AG20443 (cell line): ENCODE data around the gene PRAMEF14.
"Not testable (repeated sequence)": the region's sequence is repeated elsewhere in the genome, so short reads cannot be mapped to it uniquely, and the experiment has no call there.

Experiments used
- DNase-seq: peaks from one replicate; pipeline ENCODE4 v3.0.0; 2012; ENCODE audit warnings: low spot score, mixed read lengths

The PRAMEF14 gene, protein sequence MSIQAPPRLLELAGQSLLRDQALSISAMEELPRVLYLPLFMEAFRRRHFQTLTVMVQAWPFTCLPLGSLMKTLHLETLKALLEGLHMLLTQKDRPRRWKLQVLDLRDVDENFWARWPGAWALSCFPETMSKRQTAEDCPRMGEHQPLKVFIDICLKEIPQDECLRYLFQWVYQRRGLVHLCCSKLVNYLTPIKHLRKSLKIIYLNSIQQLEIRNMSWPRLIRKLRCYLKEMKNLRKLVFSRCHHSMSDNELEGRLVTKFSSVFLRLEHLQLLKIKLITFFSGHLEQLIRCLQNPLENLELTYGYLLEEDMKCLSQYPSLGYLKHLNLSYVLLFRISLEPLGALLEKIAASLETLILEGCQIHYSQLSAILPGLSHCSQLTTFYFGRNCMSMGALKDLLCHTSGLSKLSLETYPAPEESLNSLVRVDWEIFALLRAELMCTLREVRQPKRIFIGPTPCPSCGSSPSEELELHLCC

DNA sequence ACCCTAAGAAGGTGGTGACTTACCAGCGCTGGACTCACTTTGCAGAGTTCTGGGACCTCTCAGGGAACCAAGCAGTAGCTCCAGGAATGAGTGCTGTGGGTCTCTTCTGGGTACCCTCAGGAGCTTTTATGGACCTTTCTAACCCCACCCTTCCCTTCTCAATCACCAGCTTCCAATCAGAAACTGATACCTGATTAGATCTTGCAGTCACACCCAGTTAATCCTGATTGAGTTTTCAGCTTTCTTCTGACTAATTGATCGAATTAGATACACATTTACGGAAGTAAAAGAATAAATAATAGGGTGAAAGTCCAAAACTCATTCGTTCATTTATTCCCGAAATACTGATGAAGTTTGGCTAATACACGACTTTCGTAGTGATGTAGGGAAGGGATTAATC, at the start of gene PRAMEF14:
Gene PRAMEF14 (minus strand): TSS at position 101 of the 400 bp plus-strand sequence. CDS start 1,820 bp downstream, outside the sequence.
- DNase-seq, result not testable (repeated sequence)

DNA sequence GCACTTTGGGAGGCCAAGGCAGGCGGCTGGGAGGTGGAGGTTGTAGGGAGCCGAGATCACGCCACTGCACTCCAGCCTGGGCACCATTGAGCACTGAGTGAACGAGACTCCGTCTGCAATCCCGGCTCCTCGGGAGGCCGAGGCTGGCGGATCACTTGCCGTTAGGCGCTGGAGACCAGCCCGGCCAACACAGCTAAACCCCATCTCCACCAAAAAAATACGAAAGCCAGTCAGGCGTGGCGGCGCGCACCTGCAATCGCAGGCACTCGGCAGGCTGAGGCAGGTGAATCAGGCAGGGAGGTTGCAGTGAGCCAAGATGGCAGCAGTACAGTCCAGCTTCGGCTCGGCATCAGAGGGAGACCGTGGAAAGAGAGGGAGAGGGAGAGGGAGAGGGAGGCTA, 48.4 kb upstream of the PRAMEF14 start:
- not testable (repeated sequence) for DNase-seq

DNA sequence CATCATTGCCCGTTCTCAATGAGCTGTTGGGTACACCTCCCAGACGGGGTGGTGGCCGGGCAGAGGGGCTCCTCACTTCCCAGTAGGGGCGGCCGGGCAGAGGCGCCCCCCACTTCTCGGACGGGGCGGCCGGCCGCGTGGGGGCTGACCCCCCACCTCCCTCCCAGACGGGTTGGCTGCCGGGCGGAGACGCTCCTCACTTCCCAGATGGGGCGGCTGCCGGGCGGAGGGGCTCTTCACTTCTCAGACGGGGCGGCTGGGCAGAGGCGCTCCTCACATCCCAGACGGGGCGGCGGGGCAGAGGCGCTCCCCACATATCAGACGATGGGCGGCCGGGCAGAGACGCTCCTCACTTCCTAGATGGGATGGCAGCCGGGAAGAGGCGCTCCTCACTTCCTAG, 47.8 kb upstream of the PRAMEF14 start:
- DNase-seq, result not testable (repeated sequence)

DNA sequence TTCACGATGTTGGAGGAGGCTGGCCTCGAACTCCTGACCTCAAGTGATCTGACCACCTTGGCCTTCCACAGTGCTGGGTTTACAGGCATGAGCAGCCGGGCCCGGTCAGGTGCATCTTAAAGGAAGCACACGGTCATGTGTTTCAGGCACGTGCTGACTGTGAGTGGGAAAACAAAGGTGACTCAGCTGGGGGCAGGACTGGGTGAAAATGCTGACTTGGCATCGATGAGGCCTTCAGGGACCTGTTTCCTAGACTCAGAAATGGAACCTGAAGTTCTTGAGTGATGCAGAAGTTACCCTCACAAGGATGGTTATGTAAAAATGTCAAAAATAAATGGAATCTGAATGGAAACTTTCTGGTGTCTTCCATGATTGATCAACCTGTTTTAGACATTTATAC, 46.1 kb upstream of the PRAMEF14 start:
- DNase-seq, result not testable (repeated sequence)

DNA sequence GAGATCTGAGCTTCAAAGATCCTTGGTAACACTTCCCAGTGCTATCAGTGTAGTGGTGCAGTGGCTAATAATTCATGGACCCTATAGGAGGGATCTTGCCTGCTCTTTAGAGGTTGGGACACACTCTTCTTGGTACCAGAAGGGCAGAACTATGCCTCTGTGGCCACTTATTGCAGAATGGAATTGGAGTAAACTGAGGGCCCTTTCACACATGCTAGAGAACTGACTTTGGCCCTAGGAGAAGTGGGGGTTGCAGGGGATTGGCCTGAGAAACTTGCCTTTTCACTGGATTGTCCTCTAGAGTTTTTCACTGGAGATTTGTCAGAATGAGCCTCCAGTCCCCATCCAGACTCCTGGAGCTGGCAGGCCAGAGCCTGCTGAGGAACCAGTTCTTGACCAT, 42.4 kb upstream of the PRAMEF14 start, which contains the start of gene PRAMEF17:
Gene PRAMEF17 (plus strand): TSS at position 301 of the 400 bp plus-strand sequence. CDS start 26 bp downstream, at position 327.
- not testable (repeated sequence) for DNase-seq

DNA sequence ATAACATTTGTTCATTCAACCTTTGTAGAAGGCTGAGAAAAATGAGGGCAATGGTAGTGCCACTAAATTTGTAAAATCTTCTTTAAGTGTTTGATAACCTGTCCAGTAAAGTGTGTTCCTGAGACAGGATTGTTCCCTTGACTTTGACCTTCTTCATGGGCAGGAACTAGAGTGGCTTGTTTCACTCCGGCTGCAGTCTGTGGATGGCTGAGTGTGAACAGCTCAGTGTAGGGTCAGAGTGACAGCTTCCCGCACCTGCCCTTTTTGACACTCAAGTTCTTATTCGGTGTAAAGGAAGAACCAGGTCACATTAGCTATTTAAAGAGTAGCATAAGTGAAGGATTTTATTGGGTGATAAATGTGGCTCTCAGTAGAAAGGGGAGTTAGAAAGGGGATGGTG, 33.4 kb upstream of the PRAMEF14 start:
- not testable (repeated sequence) for DNase-seq

DNA sequence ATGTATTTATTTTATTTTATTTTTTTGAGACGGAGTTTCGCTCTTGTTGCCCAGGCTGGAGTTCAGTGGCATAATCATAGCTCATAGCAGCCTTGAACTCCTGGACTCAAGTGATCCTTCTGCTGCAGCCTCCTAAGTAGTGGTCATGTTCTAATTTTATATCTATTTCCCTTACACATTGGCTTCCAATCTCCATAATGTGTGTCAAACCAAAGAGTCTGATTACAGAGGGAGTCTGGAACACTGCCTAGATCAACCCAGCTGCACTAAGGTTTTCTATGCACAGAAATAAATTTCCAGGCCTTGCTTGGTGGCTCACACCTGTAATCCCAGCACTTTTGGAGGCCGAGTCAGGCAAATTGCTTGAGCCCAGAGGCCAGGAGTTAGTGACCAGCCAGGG, 32.0 kb upstream of the PRAMEF14 start:
- not testable (repeated sequence) for DNase-seq

DNA sequence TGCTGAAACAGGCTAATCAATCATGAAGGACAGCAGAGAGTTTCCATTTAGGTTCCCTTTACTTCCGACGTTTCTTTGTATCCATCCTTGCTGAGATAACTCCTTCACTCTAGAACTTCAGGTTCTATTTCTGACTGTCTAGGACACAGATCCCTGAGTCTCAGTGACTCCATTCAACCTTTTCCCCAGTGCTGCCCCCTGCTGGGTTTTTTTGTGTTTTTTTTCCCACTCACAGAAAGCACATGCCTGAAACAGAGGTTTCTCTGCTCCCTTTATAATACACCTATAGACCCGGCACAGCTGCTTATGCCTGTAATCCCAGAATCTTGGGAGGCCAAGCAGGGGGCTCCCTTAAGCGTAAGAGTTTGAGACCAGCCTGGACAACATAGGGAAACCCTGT, 21.6 kb upstream of the PRAMEF14 start:
- not testable (repeated sequence) for DNase-seq

DNA sequence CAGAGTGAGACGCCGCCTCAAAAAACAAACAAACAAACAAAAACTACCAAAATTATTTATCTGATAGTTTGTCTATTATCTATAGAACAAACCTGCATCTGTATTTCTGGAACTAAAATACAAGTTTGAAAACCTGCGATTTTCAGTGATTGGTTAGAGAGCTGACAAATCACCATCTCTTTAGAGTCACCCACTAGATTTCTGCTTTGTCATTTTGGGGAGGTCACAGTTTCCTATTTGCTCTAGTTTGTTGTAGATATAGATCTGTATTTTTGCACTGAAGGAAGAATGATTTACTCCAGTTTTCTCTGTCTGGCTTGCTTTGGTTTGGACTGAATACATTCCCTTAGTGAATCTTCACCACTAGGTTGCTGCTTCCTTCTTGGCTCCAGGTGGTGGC, 19.6 kb upstream of the PRAMEF14 start:
- not testable (repeated sequence) for DNase-seq

DNA sequence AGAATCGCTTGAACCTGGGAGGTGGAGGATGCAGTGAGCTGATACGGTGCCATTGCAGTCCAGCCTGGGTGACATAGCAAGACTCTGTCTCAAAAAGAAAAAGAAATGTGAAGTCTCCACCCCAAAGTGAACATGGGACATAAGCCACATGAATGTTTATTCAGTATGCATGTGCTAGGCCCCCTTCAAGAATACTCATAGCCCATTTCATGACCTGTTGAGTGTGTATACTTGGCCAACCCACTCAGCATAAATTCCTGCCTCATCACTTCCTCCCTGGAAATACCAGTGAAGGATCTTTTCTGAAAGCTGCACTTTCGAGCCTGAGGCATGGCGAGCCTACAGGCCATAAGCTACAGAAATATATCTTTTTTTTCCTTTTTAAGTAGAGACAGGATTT, 18.0 kb upstream of the PRAMEF14 start:
- not testable (repeated sequence) for DNase-seq

DNA sequence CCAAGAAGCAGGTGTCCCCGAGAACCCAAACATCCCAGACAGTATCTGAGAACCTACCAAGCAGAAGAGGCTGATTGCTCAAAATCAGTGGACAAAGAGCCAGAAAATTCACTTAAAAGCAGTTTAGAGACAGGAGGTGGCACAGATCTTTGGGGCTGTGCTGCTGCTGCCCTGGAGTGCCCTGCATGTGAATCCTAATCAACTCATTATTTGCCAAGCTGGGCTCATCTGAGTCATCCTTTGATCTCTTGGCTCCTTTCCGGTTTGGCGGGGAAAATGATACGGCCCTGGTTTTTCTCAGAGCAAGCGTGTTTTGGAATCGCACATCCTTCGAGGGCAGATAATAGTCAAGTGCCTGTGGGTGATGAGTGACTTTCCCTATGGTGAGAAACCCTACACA, 15.4 kb upstream of the PRAMEF14 start:
- DNase-seq, result not testable (repeated sequence)

DNA sequence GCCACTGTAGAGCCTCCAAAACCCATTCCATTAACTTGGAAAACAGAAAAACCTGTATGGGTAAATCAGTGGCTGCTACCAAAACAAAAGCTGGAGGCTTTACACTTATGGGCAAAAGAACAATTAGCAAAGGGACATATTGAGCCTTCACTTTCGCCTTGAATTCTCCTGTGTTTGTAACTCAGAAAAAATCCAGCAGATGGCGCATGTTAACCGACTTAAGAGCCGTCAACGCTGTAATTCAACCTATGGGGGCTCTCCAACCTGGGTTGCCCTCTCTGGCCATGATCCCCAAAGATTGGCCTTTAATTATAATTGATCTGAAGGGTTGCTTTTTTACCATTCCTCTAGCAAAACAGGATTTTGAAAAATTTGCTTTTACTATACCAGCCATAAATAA, 9.8 kb upstream of the PRAMEF14 start:
- DNase-seq, result peak; percentile 37

DNA sequence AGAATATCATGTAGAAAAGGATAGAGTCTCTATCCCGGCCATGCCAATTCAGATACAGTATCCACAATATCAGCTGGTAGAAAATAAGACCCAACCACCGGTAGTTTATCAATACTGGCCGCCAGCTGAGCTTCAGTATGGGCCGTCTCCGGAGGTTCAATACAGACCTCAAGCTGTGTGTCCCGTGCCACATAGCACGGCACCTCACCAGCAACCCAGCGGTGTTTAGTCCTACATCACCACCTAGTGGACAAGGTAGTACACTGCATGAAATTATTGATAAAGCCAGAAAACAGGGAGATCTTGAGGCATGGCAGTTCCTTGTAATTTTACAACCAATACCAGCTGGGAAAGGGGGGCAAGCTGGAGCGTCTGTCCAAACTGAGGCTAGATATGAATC, 7.5 kb upstream of the PRAMEF14 start:
- DNase-seq, result not testable (repeated sequence)

DNA sequence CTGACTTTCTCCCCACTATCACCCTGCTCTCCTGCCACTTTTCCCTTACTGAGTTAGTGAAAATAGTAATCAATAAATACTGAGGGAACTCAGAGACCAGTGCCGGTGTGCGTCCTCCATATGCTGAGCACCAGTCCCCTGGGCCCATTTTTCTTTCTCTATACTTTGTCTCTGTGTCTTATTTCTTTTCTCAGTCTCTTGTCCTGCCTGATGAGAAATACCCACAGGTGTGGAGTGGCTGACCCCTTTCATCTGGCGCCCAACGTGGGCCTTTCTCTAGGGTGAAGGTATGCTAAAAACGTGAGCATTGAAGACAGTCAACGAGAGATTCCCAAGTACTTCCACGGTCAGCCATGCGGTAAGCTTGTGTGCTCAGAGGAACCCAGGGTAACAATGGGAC, 6.5 kb upstream of the PRAMEF14 start:
- DNase-seq, result not testable (repeated sequence)

DNA sequence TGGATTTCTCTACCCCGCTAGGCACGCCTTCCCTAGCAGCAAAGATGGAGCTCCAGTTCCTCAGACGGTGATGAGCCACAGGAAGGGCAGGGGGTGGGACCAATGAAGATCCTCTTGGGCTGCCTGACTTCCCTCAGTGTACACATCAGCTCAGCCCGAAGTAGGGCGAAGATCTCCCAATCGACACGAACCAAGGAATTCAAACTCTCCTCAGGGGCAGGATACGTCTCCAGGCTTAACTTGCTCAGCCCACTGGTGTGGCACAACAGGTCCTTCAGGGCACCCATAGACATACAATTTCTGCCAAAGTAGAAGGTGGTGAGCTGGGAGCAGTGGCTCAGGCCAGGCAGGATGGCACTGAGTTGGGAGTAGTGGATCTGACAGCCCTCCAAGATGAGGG, 4.4 kb downstream of the PRAMEF14 start:
- not testable (repeated sequence) for DNase-seq

DNA sequence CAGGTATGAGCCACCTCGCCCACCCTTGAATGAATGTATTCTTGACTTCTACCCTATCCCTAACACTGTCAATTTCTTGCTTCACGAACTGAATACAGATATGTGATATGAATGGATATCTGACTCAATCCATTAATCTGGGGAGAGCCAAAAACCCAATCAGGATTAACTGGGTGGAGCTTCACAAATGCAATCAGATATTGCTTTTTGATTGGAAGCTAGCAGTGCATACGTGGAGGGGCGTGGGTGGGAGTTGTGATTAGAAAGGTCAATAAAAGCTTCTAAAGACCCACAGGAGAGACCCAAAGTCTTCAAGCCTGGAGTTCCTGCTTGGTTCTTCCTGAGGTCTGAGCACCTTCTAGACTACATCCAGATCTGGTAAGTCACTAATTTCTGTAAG, 31.7 kb downstream of the PRAMEF14 start, which contains the start of gene PRAMEF15:
Gene PRAMEF15 (plus strand): TSS at position 301 of the 400 bp plus-strand sequence. CDS start 2,827 bp downstream, outside the sequence.
- DNase-seq, result not testable (repeated sequence)

DNA sequence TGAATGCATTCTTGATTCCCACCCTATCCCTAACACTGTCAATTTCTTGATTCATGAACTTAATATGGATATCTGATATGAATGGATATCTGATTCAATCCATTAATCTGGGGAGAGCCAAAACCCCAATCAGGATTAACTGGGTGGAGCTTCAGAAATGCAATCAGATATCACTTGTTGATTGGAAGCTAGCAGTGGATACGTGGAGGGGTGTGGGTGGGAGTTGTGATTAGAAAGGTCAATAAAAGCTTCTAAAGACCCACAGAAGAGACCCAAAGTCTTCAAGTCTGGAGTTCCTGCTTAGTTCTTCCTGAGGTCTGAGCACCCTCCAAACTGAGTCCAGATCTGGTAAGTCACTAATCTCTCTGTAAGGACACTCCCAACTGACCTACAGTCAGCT, 43.7 kb downstream of the PRAMEF14 start, which contains the start of gene PRAMEF33:
Gene PRAMEF33 (plus strand): TSS at position 301 of the 400 bp plus-strand sequence. CDS start 2,416 bp downstream, outside the sequence.
- DNase-seq, result not testable (repeated sequence)

DNA sequence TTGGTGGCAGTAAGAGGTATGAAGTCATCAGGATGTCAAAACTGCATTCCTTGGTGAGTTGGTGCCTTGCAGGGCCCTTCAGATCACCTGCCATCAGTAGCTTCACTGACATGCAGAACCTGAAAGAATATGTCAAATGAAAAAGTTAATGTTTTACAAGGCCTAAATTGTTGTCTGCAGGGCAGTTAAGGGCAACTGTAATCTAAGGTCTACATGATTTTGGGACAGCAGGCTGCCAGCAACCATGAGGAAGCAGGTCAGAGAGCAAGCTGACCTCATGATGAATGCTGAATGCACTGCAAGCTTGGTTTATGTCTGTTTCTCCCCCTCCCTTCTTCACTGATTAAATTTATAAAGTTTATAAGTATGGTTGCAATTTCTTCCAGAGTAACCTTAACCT, 44.7 kb downstream of the PRAMEF14 start:
- DNase-seq, result not testable (repeated sequence)

DNA sequence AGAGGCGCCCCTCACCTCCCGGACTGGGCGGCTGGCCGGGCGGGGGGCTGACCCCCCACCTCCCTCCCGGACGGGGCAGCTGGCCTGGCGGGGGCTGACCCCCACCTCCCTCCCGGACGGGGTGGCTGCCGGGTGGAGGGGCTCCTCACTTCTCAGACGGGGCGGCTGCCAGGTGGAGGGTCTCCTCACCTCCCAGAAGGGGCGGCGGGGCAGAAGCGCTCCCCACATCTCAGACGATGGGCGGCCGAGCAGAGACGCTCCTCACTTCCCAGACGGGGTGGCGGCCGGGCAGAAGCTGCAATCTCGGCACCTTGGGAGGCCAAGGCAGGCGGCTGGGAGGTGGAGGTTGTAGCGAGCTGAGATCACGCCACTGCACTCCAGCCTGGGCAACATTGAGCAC, 48.2 kb downstream of the PRAMEF14 start:
- DNase-seq, result not testable (repeated sequence)

DNA sequence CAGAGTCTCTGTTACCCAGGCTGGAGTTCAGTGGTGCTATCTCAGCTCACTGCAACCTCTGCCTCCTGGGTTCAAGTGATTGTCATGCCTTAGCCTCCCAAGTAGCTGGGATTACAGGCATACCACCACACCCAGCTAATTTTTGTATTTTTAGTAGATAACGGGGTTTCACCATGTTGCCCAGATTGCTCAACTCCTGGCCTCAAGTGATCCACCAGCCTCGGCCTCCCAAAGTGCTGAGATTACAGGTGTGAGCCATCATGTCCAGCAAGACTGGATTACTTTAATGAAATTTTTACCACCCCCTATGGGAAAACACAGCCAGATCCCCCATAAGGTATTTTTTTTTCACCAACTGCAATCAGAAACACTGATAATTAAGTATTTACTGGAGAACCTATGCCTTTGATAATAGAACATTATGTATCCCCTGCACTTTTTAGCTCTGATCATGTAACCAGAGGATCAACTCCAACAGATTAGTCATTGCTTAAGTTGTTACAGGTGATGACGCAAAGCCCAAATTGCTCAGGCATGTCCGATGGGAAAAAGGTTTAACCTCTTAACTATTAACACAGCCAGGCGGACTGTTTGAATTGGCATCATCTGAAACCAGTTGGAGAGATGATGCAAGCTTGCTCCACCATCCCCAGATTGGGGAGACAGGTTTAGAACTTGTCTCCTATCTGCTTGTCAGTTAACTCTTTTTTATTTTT, 49.6 kb downstream of the PRAMEF14 start:
- not testable (repeated sequence) for DNase-seq
